Left ventricle myocardium superior (tissue), 1 donor: ENCODE results near the gene TMTC4. TPM values are rescaled to one million over a fixed set of nuclear protein-coding genes. Genes with fewer than 3 reads are reported as not detected.

ENCODE experiments used
- ATAC-seq: fragments of 200-7000 bp; cut with Tn5 transposase; one replicate; pipeline ENCODE4 v1.9.1; 2020; ENCODE audit warnings: mild to moderate bottlenecking, moderate library complexity
- DNase-seq: peaks from one replicate; pipeline ENCODE4 v3.0.0-alpha.2; 2020
- intact Hi-C: fragments of 100-400 bp; cut with micrococcal nuclease; formaldehyde crosslinking; loops from one replicate; pipeline ENCODE4 v1.11.0; 2022
- total RNA-seq: library from RNA; stranded (reverse); fragmentation: NEBNext Ultra II Directional; extraction: Animal tissue kit (Norgen Biotek cat#: 25700); gene quantifications from one replicate; pipeline ENCODE4 v1.2.1, GENCODE V29; 2021
- donor health status: DM: no; HTN: yes; CAD: no; lungs with severe emphysema.

The TMTC4 gene
- total RNA-seq, 1 donor from 2014 or later, result 8.4 TPM

- DNase-seq (no peak), ATAC-seq (no peak)
- intact Hi-C loops, result no loop called here
Measured at GRCh38 chr13:100671389-100672182, 3.0 kb downstream of the TMTC4 start.

- intact Hi-C loops, result no loop called here
- DNase-seq (no peak), ATAC-seq (no peak)
Measured at GRCh38 chr13:100668408-100668807, 6.2 kb downstream of the TMTC4 start.

- ATAC-seq (no peak), DNase-seq (no peak)
- intact Hi-C loops, result no loop called here
Measured at GRCh38 chr13:100667894-100668293, 6.7 kb downstream of the TMTC4 start.

GRCh38 chr13:100666124-100666523 is 8.5 kb downstream of the TMTC4 start:
- no peak for ATAC-seq
- no peak for DNase-seq
- intact Hi-C loops, result no loop called here

- intact Hi-C loops, result no loop called here
- DNase-seq, result no peak
Measured at GRCh38 chr13:100665403-100665802, 9.2 kb downstream of the TMTC4 start.

GRCh38 chr13:100664171-100664900 is 10.3 kb downstream of the TMTC4 start:
- intact Hi-C loops, result no loop called here
- no peak for ATAC-seq
- no peak for DNase-seq

More at GRCh38 chr13:100665403-100665802, 9.2 kb downstream of the TMTC4 start:
- ATAC-seq, result no peak

- intact Hi-C loops, result no loop called here
- DNase-seq (no peak), ATAC-seq (no peak)
Measured at GRCh38 chr13:100662468-100663211, 12.0 kb downstream of the TMTC4 start.

- intact Hi-C loops, result no loop called here
- ATAC-seq (no peak), DNase-seq (no peak)
Measured at GRCh38 chr13:100660761-100661160, 13.8 kb downstream of the TMTC4 start.

GRCh38 chr13:100659578-100659977 is 15.0 kb downstream of the TMTC4 start:
- DNase-seq, result no peak
- intact Hi-C loops, result no loop called here
- ATAC-seq, result no peak

- DNase-seq (no peak), ATAC-seq (no peak)
- intact Hi-C loops, result no loop called here
Measured at GRCh38 chr13:100658363-100658762, 16.2 kb downstream of the TMTC4 start.

GRCh38 chr13:100657881-100658315 is 16.7 kb downstream of the TMTC4 start:
- DNase-seq, result no peak
- ATAC-seq, result no peak
- intact Hi-C loops, result no loop called here

GRCh38 chr13:100652510-100652909 is 22.1 kb downstream of the TMTC4 start:
- intact Hi-C loops, result no loop called here
- ATAC-seq, result no peak
- no peak for DNase-seq

- intact Hi-C loops, result no loop called here
- ATAC-seq, result no peak
Measured at GRCh38 chr13:100650326-100650725, 24.3 kb downstream of the TMTC4 start.

GRCh38 chr13:100648354-100648753 is 26.2 kb downstream of the TMTC4 start:
- intact Hi-C loops, result no loop called here
- ATAC-seq, result no peak
- no peak for DNase-seq

More at GRCh38 chr13:100650326-100650725, 24.3 kb downstream of the TMTC4 start:
- no peak for DNase-seq

GRCh38 chr13:100646871-100647270 is 27.7 kb downstream of the TMTC4 start:
- ATAC-seq (no peak), DNase-seq (no peak)
- intact Hi-C loops, result no loop called here

GRCh38 chr13:100646030-100646673 is 28.4 kb downstream of the TMTC4 start:
- intact Hi-C loops, result no loop called here
- ATAC-seq, result no peak
- no peak for DNase-seq

- no peak for DNase-seq
- intact Hi-C loops, result no loop called here
Measured at GRCh38 chr13:100645382-100645781, 29.2 kb downstream of the TMTC4 start.

GRCh38 chr13:100644371-100644770 is 30.2 kb downstream of the TMTC4 start:
- ATAC-seq (no peak), DNase-seq (no peak)
- intact Hi-C loops, result no loop called here

More at GRCh38 chr13:100645382-100645781, 29.2 kb downstream of the TMTC4 start:
- no peak for ATAC-seq

GRCh38 chr13:100637796-100638195 is 36.8 kb downstream of the TMTC4 start:
- ATAC-seq, result no peak
- no peak for DNase-seq
- intact Hi-C loops, result no loop called here
